Measurements from ENCODE around the gene BLACAT1. TPM values are rescaled to one million over a fixed set of nuclear protein-coding genes. Genes with fewer than 3 reads are reported as not detected.
A peak's percentile ranks its signal among the peaks of the same experiment; 100 is the strongest.

BLACAT1 gene
- total and polyA plus RNA-seq, 2 of the 8 experiments (the other 6 are each of a cell fraction or from before 2014, with no cell fraction given), result 3.5 to 10.5 TPM

- Histone ChIP-seq H2BK5ac (ENCODE audit: low read depth, low read length) (0 out of 2 replicates have a peak overlapping the region, but pooled peaks have one; percentile 94), H3K9me3 (ENCODE audit: insufficient read depth in 2 of 2, low read depth in 1 of 2, low read length in 1 of 2) (no peaks in the 10 kb centered on the region), H3K23ac (ENCODE audit: insufficient read length) (no peak overlapping the region), H3K4me1 (replicated peaks in 1 of 4; ENCODE audit: control insufficient read depth in 3 of 4, insufficient read depth in 4 of 4, low read length in 3 of 4) (peaks cover 22 to 58% (median 31%) of the 10 kb centered on the region in 4 experiments), H2BK120ac (replicated peaks; ENCODE audit: low read depth, low read length) (peak overlapping the region; percentile 25), H4K8ac (ENCODE audit: extremely low read depth, insufficient read depth, low read length) (no peak overlapping the region), H2AK5ac (ENCODE audit: low read depth, low read length) (0 out of 2 replicates have a peak overlapping the region, but pooled peaks have one; percentile 3), H3K56ac (replicated peaks; ENCODE audit: insufficient read length, low read depth, low read length) (no peak overlapping the region), H2BK20ac (ENCODE audit: low read length) (no peak overlapping the region), H2BK15ac (ENCODE audit: low read length) (peak overlapping the region; percentile 90; the same call in 1 of the 2 replicates), H4K91ac (replicated peaks; ENCODE audit: insufficient read length, low read length) (peak overlapping the region; percentile 70), H4K5ac (ENCODE audit: insufficient read length, low read depth, low read length) (no peak overlapping the region), H3K79me1 (ENCODE audit: low read depth, low read length) (peaks cover 3% of the 10 kb centered on the region; the same call in 1 of the 2 replicates), H3K79me2 (ENCODE audit: control insufficient read depth in 1 of 2, insufficient read depth in 2 of 2, low read length in 2 of 2) (peaks cover 0 to 11% of the 10 kb centered on the region in 2 experiments; a peak in 2 of 4 replicates), H3K27me3 (replicated peaks in 1 of 4; ENCODE audit: control insufficient read depth in 3 of 4, extremely low read depth in 1 of 4, insufficient read depth in 3 of 4, low read length in 3 of 4) (peaks cover 0 to 2% (median 0%) of the 10 kb centered on the region in 4 experiments; a peak in 2 of 7 replicates), H3K4me3 (ENCODE audit: extremely low read depth in 1 of 4, insufficient read depth in 2 of 4, low read depth in 3 of 4, low read length in 4 of 4) (peak overlapping the region; percentile 75 to 88 (median 83); a peak in 7 of 8 replicates), H2BK12ac (ENCODE audit: low read depth, low read length) (peak overlapping the region; percentile 6; the same call in 1 of the 2 replicates), H3K9ac (replicated peaks in 1 of 4; ENCODE audit: extremely low read depth in 1 of 4, low read depth in 3 of 4, low read length in 3 of 4) (peak overlapping the region in 3 of 4 experiments; percentile 11 to 77 (median 77); a peak in 3 of 7 replicates), H3K14ac (ENCODE audit: insufficient read length) (no peak overlapping the region), H3K36me3 (ENCODE audit: control insufficient read depth in 2 of 4, insufficient read depth in 4 of 4, low read length in 3 of 4) (peaks cover 0 to 7% (median 1%) of the 10 kb centered on the region in 4 experiments; a peak in 1 of 8 replicates), H3K4ac (replicated peaks; ENCODE audit: insufficient read length, low read depth, low read length) (peak overlapping the region; percentile 3), H3K23me2 (ENCODE audit: low read depth, low read length) (peaks cover 14% of the 10 kb centered on the region), H2AFZ (ENCODE audit: low read length) (no peak overlapping the region), H3K27ac (ENCODE audit: low read depth, low read length) (no peak overlapping the region), H4K20me1 (replicated peaks in 1 of 2; ENCODE audit: control insufficient read depth in 1 of 2, insufficient read depth in 2 of 2, low read length in 2 of 2) (peaks cover 0 to 5% of the 10 kb centered on the region in 2 experiments), H3K4me2 (ENCODE audit: insufficient read depth in 1 of 2, low read depth in 2 of 2, low read length in 2 of 2) (peak overlapping the region; percentile 62 to 89), H3K18ac (ENCODE audit: extremely low read depth, low read length) (peak overlapping the region; percentile 85; the same call in 1 of the 2 replicates)
- DNase-seq (ENCODE audit: low read depth in 1 of 2, low spot score in 2 of 2) (peak in 1 of 2 experiments; percentile 66), FAIRE-seq (no peak)
- POLR2A ChIA-PET (ENCODE audit: partially characterized antibody), result interaction anchor here (0.7 to 7.7 kb wide), 12 partner anchors 11 to 177 kb away, joined by 3 to 220 read pairs (median 6); partner anchors contain the start of gene CDK18
- CTCF ChIA-PET (ENCODE audit: partially characterized antibody), result interaction anchor here (0.6 to 30.2 kb wide), 10 partner anchors 12 to 336 kb away, joined by 3 to 767 read pairs (median 8); partner anchors contain the start of gene LEMD1
- WGBS, 2 experiments (ENCODE audit: extremely low coverage in 1 of 2, insufficient coverage in 1 of 2, insufficient read length in 1 of 2, insufficient replicate concordance in 2 of 2, low coverage in 1 of 2, low lambda C conversion rate in 2 of 2, missing lambda C conversion rate in 1 of 2), result 0% methylated on average over 5 of the region's 6 CpGs; no CpG with 5 or more reads in 1 of the 2 experiments
- TF ChIP-seq EP300 (IDR thresholded peaks at IDR 0.05; ENCODE audit: borderline replicate concordance in 1 of 2, low read depth in 2 of 2, low read length in 2 of 2) (no peak), NRF1 (IDR thresholded peaks at IDR 0.05; ENCODE audit: low read depth, low read length) (no peak), RAD21 (IDR thresholded peaks at IDR 0.05 in 1 of 2, conservative IDR thresholded peaks at IDR 0.05 in 1 of 2; ENCODE audit: low read depth in 2 of 2, low read length in 2 of 2) (peak; percentile 42 to 51; a peak in 3 of 4 replicates), EZH2 (IDR thresholded peaks at IDR 0.05; ENCODE audit: low read depth, low read length, severe bottlenecking) (no peak), HDAC2 (IDR thresholded peaks at IDR 0.05; ENCODE audit: borderline replicate concordance in 1 of 2, low read depth in 2 of 2, low read length in 2 of 2) (0 out of 4 replicates have a peak, but pooled peaks of 1 of the 2 experiments have one; percentile 23), CTCF (IDR thresholded peaks at IDR 0.05; ENCODE audit: control extremely low read depth in 1 of 3, insufficient read depth in 1 of 3, low read depth in 1 of 3, low read length in 3 of 3) (peak in 2 of 3 experiments; percentile 41 to 58; a peak in 3 of 4 replicates), TEAD4 (IDR thresholded peaks at IDR 0.05; ENCODE audit: low read depth, low read length) (0 out of 2 replicates have a peak, but pooled peaks have one; percentile 37), POLR2A (IDR thresholded peaks at IDR 0.05; ENCODE audit: control extremely low read depth in 1 of 2, low read depth in 2 of 2, low read length in 2 of 2) (no peak)
Observed at GRCh38 chr1:205454903-205455335, 926 bp downstream of the BLACAT1 start.
